Body of pancreas (tissue), 4 donors: ENCODE data around the gene EXOC7.
A peak's percentile ranks its signal among the peaks of the same experiment; 100 is the strongest.

ENCODE experiments used
- CTCF ChIP-seq, 7 experiments: fragments of 450-650 bp in 4 of 7; fragments of 200-600 bp in 3 of 7; sonication (generic) in 3 of 7; IDR thresholded peaks; one replicate each; pipeline ENCODE4 v1.5.1; 2016 to 2019; ENCODE audit warnings: antibody characterized with exemption in 7 of 7
- POLR2A ChIP-seq, 3 donors: fragments of 450-650 bp; IDR thresholded peaks; one replicate each; pipeline ENCODE4 v1.6.1; 2016; ENCODE audit warnings: antibody characterized with exemption in 3 of 3, mild to moderate bottlenecking in 2 of 3

- peak; percentile 73 to 87 (median 86) for TF ChIP-seq POLR2A (IDR thresholded peaks at IDR 0.05)
- TF ChIP-seq CTCF (IDR thresholded peaks at IDR 0.05) = peak in 1 of 7 experiments; percentile 28
Observed at GRCh38 chr17:76072148-76072858, 31.3 kb downstream of the EXOC7 start, which contains the start of gene SRP68.
